GM23248 (cell line): ENCODE results near the gene RAD51B.

Experiments
- EZH2 ChIP-seq: fragments of 200-600 bp; sonication (generic); IDR thresholded peaks from 2 replicates; pipeline ENCODE4 v1.6.1; 2018; ENCODE audit warnings: antibody characterized with exemption, mild to moderate bottlenecking; ENCODE audit not compliant: insufficient read depth, poor library complexity, severe bottlenecking
- EZH2phosphoT487 ChIP-seq: fragments of 200-600 bp; sonication (generic); IDR thresholded peaks from 2 replicates; pipeline ENCODE4 v1.6.1; 2018; ENCODE audit warnings: antibody characterized with exemption, moderate library complexity, mild to moderate bottlenecking, low read depth; ENCODE audit not compliant: insufficient read depth

- no peak for TF ChIP-seq EZH2
- no peak for TF ChIP-seq EZH2phosphoT487
Measured at GRCh38 chr14:68041876-68042354, 222.3 kb downstream of the RAD51B start.
